Measurements from ENCODE around the gene TAX1BP1. TPM values are rescaled to one million over a fixed set of nuclear protein-coding genes. Genes with fewer than 3 reads are reported as not detected.

Gene TAX1BP1
- total RNA-seq, 1 donor from 2014 or later, result 90.6 TPM

DNA sequence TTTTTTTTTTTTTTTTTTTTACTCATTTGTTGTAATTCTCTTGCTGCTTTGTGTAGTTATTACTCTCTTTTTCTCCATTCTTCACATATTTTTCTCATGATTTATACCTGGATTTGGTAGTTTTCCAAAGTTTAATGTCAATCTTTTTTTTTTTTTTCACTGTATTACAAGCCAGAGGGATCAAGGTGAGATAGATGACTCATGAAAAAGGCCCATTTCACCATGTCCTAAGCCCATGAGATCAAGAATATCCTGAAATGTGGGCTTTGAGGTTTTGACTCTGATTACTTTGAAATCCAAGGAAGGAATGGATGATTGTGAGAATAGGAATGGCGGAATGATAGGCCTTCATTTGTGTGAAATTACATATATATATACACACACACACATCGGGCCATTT lies 31.1 kb downstream of the TAX1BP1 start:
- Mint-ChIP-seq H3K36me3 (ENCODE audit: low read depth) (peaks cover 36% of the 10 kb centered on the region), H3K4me1 (ENCODE audit: low read depth) (peaks cover 2% of the 10 kb centered on the region), H3K27me3 (ENCODE audit: low read depth) (no peaks in the 10 kb centered on the region), H3K9me3 (no peaks in the 10 kb centered on the region), H3K27ac (no peak overlapping the region), H3K4me3 (ENCODE audit: low read depth) (no peak overlapping the region)
- intact Hi-C loops (cut with micrococcal nuclease), result no loop called here
- DNase-seq (ENCODE audit: low spot score), result no peak

DNA sequence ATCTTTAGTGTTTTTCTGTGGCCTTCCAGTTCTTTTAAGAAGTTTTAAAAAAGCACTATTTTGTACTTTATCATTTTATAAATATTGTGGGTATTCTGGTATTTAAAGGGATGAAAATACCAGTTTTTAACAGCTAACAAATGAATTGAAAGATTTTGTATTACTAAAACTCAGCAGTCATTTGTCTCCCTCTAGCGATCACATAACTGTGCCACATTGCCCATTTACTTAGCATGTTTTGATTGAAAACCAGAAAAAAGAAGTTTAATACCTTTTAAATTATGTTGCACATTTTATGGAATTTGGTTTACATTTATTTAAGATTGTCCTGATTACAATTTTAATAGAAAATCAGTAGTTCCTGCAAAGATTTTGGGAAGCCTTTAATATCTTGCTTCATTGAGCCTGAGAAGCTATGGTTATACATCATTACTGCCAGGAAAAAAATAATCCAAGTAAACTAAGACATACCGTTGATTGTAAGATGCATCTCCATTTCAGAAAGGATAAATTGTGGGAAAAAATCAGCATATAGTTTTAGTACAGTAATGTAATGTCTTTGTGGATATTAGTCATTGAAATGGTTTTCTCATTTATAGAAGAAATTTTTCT lies 34.9 kb downstream of the TAX1BP1 start:
- no peak for DNase-seq (ENCODE audit: low spot score)
- Mint-ChIP-seq H3K27me3 (ENCODE audit: low read depth) (no peaks in the 10 kb centered on the region), H3K4me3 (ENCODE audit: low read depth) (no peak overlapping the region), H3K36me3 (ENCODE audit: low read depth) (peaks cover 35% of the 10 kb centered on the region), H3K27ac (no peak overlapping the region), H3K9me3 (no peaks in the 10 kb centered on the region), H3K4me1 (ENCODE audit: low read depth) (no peaks in the 10 kb centered on the region)
- intact Hi-C loops (cut with micrococcal nuclease), result no loop called here

DNA sequence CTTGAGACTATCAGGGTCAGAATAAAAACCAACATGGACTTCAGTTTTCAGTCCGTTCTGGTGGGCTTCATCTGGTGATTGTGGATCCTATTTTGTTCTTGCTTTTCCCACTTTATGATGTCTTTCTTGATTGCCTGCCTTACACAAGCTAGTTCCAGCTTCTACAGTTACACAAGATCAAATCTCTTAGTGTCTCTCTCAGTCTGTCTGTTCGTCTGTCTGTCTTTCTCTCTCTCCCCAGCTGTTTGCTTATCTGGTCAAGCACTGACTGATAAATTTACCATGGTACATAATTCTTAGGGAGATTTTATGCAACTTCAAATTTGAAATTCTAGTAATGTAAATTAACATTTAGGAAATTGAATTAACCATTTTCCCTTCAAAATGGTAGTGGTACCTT lies 35.8 kb downstream of the TAX1BP1 start:
- Mint-ChIP-seq H3K4me1 (ENCODE audit: low read depth) (no peaks in the 10 kb centered on the region), H3K27me3 (ENCODE audit: low read depth) (no peaks in the 10 kb centered on the region), H3K27ac (no peak overlapping the region), H3K4me3 (ENCODE audit: low read depth) (no peak overlapping the region), H3K36me3 (ENCODE audit: low read depth) (peaks cover 31% of the 10 kb centered on the region), H3K9me3 (no peaks in the 10 kb centered on the region)
- no peak for DNase-seq (ENCODE audit: low spot score)
- intact Hi-C loops (cut with micrococcal nuclease), result no loop called here

DNA sequence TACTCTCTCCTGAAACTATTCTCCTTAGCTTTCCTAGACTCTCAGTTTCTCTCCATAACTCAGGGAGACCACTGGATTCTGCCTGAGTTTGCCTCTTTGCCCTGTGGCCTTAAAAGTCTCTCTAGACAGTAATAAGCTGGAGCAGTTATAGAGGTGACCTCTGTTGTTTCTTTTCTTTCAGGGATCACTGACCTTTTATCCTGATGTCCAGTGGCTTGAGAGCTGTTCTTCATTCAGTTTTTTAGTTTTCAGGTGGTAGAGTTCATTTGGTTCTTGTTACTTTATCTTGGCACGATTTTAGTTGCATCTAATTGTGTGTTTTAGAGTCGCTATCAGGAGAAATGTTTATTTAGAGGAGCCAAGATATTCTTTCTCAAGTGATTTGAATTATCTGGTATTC lies 37.7 kb downstream of the TAX1BP1 start:
- Mint-ChIP-seq H3K4me3 (ENCODE audit: low read depth) (no peak overlapping the region), H3K36me3 (ENCODE audit: low read depth) (peaks cover 19% of the 10 kb centered on the region), H3K4me1 (ENCODE audit: low read depth) (peaks cover 3% of the 10 kb centered on the region), H3K27me3 (ENCODE audit: low read depth) (no peaks in the 10 kb centered on the region), H3K9me3 (no peaks in the 10 kb centered on the region), H3K27ac (no peak overlapping the region)
- no peak for DNase-seq (ENCODE audit: low spot score)
- intact Hi-C loops (cut with micrococcal nuclease), result no loop called here

DNA sequence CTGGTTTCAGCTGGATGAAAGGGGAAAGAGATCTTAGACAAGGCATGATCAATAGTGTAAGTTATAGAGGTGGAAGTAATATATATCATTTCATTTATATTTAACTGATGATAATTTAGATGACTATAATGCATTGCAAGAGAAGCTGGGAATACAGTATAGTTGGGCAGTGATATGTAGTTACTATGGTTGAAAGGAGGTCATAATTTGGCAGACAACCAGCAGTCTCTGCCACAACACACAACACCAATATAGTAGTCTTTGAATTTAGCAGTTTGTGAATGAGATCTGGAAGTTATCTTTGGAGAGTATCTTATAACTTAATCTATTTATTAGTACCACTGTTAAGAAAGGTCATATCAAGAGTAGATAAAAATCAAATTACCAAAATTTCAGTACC lies 39.9 kb downstream of the TAX1BP1 start:
- Mint-ChIP-seq H3K4me1 (ENCODE audit: low read depth) (peaks cover 16% of the 10 kb centered on the region), H3K36me3 (ENCODE audit: low read depth) (peaks cover 18% of the 10 kb centered on the region), H3K4me3 (ENCODE audit: low read depth) (no peak overlapping the region), H3K9me3 (no peaks in the 10 kb centered on the region), H3K27ac (no peak overlapping the region), H3K27me3 (ENCODE audit: low read depth) (no peaks in the 10 kb centered on the region)
- intact Hi-C loops (cut with micrococcal nuclease), result loop anchor here (5.0 to 10.0 kb wide), 3 partner anchors 125 to 585 kb away; no protein-coding TSS in a partner anchor
- DNase-seq (ENCODE audit: low spot score), result no peak

DNA sequence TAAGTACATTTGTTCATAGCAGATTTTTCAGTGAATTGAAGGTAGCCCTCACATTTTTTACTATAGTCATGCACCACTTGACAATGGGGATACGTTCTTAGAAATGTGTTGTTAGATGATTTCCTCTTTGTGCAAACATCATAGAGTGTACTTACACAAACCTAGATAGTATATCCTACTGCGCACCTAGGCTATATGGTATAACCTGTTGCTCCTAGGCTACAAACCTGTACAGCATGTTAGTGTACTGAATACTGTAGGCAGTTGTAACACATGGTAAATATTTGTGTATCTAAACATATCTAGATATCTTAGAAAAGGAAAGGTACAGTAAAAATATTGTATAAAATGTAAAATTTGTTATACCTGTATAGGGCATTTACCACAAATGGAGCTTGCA lies 41.2 kb downstream of the TAX1BP1 start:
- no peak overlapping the region for H3K4me3 Mint-ChIP-seq (ENCODE audit: low read depth)
- H3K36me3 Mint-ChIP-seq (ENCODE audit: low read depth), result peaks cover 24% of the 10 kb centered on the region
- H3K27me3 Mint-ChIP-seq (ENCODE audit: low read depth), result no peaks in the 10 kb centered on the region
- peaks cover 16% of the 10 kb centered on the region for H3K4me1 Mint-ChIP-seq (ENCODE audit: low read depth)
- H3K9me3 Mint-ChIP-seq, result no peaks in the 10 kb centered on the region
- intact Hi-C loops (cut with micrococcal nuclease), result loop anchor here (5.0 to 10.0 kb wide), 3 partner anchors 124 to 586 kb away; no protein-coding TSS in a partner anchor
- DNase-seq (ENCODE audit: low spot score), result no peak
- H3K27ac Mint-ChIP-seq, result no peak overlapping the region

DNA sequence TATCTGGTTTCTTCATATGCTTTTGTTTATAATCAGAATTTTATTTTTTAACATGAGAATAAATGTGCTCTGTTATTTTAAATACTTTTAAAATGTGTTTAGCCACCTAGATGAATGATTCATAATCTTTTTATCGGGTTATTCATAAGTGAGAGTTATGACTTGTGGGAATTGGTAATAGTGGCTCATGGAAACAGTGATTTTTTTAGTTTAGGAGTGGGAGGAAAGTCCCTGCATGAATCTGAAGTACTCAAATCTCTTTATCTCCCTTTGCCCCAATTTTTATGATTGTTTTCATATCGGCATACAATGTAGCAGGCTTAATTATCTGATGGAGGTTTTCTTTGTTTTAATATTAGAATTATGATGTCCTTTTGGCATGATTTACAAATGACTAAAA lies 42.9 kb downstream of the TAX1BP1 start:
- Mint-ChIP-seq H3K36me3 (ENCODE audit: low read depth) (peaks cover 36% of the 10 kb centered on the region), H3K27me3 (ENCODE audit: low read depth) (no peaks in the 10 kb centered on the region), H3K27ac (no peak overlapping the region), H3K4me3 (ENCODE audit: low read depth) (no peak overlapping the region), H3K4me1 (ENCODE audit: low read depth) (peaks cover 16% of the 10 kb centered on the region), H3K9me3 (no peaks in the 10 kb centered on the region)
- no peak for DNase-seq (ENCODE audit: low spot score)
- intact Hi-C loops (cut with micrococcal nuclease), result loop anchor here (2.0 to 10.0 kb wide), 5 partner anchors 42 to 588 kb away; partner anchors contain the start of genes HIBADH and TAX1BP1

DNA sequence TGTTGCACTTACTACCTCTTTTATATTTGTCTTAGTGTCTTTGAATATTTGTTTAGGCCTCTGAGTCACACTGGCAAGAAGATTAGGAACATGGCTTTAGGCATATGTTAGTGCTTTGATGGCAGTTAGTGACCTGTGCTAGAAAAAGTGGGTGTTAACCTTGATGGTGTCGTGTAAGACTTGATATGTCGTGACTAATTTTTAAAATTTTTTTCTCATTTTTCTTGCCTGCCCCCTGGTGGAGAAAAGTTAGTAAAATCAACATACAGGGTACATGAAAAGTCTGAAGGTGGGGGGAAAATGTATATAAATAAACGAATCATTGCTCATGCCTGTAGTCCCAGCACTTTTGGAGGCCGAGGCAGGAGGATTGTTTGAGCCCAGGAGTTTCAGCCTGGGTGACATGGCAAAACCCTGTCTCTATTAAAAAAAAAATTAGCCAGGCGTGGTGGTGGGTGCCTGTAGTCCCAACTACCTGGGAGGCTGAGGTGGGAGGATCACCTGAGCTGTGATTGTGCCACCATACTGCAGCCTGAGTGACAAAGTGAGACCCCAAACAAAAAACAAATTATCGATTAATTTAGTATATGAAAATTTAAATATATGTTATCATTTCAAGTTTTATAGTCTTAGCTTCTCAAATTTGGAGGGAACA lies 44.6 kb downstream of the TAX1BP1 start:
- no peaks in the 10 kb centered on the region for H3K9me3 Mint-ChIP-seq
- H3K27me3 Mint-ChIP-seq (ENCODE audit: low read depth), result no peaks in the 10 kb centered on the region
- intact Hi-C loops (cut with micrococcal nuclease), result loop anchor here (5.0 to 10.0 kb wide), 3 partner anchors 120 to 590 kb away; no protein-coding TSS in a partner anchor
- no peak overlapping the region for H3K4me3 Mint-ChIP-seq (ENCODE audit: low read depth)
- H3K36me3 Mint-ChIP-seq (ENCODE audit: low read depth), result peaks cover 45% of the 10 kb centered on the region
- no peak overlapping the region for H3K27ac Mint-ChIP-seq
- H3K4me1 Mint-ChIP-seq (ENCODE audit: low read depth), result peaks cover 18% of the 10 kb centered on the region
- no peak for DNase-seq (ENCODE audit: low spot score)

DNA sequence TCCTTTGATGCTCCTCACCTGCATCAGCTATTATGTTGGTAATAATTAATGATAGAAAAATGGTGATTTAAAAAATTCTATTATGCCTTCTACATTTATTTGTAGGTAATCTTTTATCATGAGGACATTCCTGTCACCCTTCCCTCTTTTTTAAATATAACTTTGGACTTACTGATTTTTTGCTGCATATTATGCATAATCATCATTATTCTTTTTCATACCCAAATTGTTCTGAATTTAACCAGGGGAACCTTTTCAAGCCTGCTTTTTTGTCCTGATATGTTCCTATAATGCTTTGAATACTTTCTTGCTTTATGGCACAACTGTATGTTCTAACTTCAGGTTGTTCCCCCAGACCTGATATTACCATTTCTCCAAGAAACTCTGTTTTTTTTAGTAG lies 48.5 kb downstream of the TAX1BP1 start:
- Mint-ChIP-seq H3K4me3 (ENCODE audit: low read depth) (no peak overlapping the region), H3K27me3 (ENCODE audit: low read depth) (no peaks in the 10 kb centered on the region), H3K36me3 (ENCODE audit: low read depth) (peaks cover 56% of the 10 kb centered on the region), H3K9me3 (no peaks in the 10 kb centered on the region), H3K27ac (no peak overlapping the region), H3K4me1 (ENCODE audit: low read depth) (peaks cover 7% of the 10 kb centered on the region)
- DNase-seq (ENCODE audit: low spot score), result no peak
- intact Hi-C loops (cut with micrococcal nuclease), result loop anchor here (10.0 kb wide), 2 partner anchors 116 to 594 kb away; no protein-coding TSS in a partner anchor

DNA sequence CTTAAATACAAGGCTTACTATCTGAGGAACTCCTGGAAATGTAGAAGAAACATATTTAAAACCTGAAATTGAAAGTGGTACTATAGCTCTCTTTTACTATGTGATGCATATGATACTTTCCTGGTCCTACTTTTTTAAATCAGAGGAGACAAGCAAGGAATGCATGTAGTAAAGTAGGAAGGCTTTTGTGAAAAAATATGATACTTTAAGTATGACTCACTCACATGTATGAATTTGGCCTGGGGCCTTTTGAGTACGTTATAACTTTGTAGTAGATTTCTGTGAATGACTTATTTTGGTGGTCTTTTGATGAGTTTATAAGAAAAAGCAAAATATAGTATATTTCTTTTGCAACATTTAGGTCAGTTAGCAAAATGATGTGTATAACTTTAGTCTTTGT lies 53.8 kb downstream of the TAX1BP1 start:
- H3K27me3 Mint-ChIP-seq (ENCODE audit: low read depth), result no peaks in the 10 kb centered on the region
- intact Hi-C loops (cut with micrococcal nuclease), result no loop called here
- H3K27ac Mint-ChIP-seq, result no peak overlapping the region
- H3K36me3 Mint-ChIP-seq (ENCODE audit: low read depth), result peaks cover 52% of the 10 kb centered on the region
- no peak overlapping the region for H3K4me3 Mint-ChIP-seq (ENCODE audit: low read depth)
- DNase-seq (ENCODE audit: low spot score), result no peak
- H3K4me1 Mint-ChIP-seq (ENCODE audit: low read depth), result peaks cover 2% of the 10 kb centered on the region
- H3K9me3 Mint-ChIP-seq, result no peaks in the 10 kb centered on the region

DNA sequence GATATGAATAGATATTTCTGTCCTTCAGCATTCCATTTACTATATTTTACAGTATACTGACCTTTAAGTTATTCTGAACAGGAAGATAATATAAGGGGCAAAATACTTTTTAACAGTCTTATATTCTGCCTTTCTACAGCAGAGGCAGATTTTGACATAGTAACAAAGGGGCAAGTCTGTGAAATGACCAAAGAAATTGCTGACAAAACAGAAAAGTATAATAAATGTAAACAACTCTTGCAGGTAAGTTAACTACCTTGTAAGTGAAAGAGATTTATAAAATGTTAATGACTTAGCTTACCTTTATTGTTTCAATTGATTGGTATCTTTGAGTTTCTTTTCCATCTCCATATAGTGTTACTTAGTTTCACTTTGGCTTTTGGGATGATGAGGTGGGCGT lies 56.0 kb downstream of the TAX1BP1 start:
- no peaks in the 10 kb centered on the region for H3K27me3 Mint-ChIP-seq (ENCODE audit: low read depth)
- intact Hi-C loops (cut with micrococcal nuclease), result no loop called here
- no peaks in the 10 kb centered on the region for H3K9me3 Mint-ChIP-seq
- peaks cover 52% of the 10 kb centered on the region for H3K36me3 Mint-ChIP-seq (ENCODE audit: low read depth)
- no peak overlapping the region for H3K27ac Mint-ChIP-seq
- no peaks in the 10 kb centered on the region for H3K4me1 Mint-ChIP-seq (ENCODE audit: low read depth)
- no peak for DNase-seq (ENCODE audit: low spot score)
- H3K4me3 Mint-ChIP-seq (ENCODE audit: low read depth), result no peak overlapping the region

DNA sequence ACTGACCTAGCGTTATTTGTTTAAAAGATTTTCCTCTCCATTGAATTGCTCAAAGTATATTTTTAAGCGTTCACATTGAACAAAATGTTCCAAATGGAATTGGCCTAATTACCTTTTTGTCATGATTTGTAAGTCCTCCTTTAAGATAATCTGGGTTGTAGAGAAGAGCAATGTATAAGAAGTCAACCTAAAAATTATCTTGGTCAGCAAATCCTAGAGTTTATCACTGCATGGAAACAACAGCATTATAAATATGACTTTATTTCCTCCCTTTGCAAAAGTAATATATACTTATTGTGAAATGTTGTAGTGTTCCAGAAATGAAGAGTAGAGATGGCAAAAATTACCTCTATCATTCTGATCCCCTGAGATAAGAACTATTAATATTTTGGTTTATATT lies 59.2 kb downstream of the TAX1BP1 start:
- no peaks in the 10 kb centered on the region for H3K9me3 Mint-ChIP-seq

DNA sequence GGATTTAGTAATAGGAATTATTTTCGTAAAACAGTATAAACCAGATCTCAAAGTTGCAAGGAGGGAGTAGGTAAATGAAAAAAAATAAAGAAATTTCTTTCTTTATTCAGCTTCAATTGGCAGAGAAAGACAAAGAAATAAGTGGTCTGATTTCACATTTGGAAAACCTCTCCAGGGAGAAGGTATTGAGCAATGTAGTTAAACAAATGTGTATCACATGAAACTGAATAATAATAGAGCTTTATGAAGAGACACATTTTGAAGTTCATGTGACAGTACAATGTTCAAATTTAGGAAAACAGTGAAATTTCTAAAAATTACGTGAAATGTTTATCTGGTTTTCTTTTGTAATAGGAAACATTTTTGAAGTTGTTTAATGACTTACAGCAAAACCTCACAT lies 63.0 kb downstream of the TAX1BP1 start:
- Mint-ChIP-seq H3K9me3 (no peaks in the 10 kb centered on the region), H3K27me3 (ENCODE audit: low read depth) (no peaks in the 10 kb centered on the region), H3K36me3 (ENCODE audit: low read depth) (peaks cover 27% of the 10 kb centered on the region), H3K27ac (no peak overlapping the region), H3K4me1 (ENCODE audit: low read depth) (no peaks in the 10 kb centered on the region), H3K4me3 (ENCODE audit: low read depth) (no peak overlapping the region)
- intact Hi-C loops (cut with micrococcal nuclease), result no loop called here
- DNase-seq (ENCODE audit: low spot score), result no peak

More for the DNA sequence above, 59.2 kb downstream of the TAX1BP1 start:
- H3K36me3 Mint-ChIP-seq (ENCODE audit: low read depth), result peaks cover 43% of the 10 kb centered on the region
- H3K27ac Mint-ChIP-seq, result no peak overlapping the region
- DNase-seq (ENCODE audit: low spot score), result no peak
- no peak overlapping the region for H3K4me3 Mint-ChIP-seq (ENCODE audit: low read depth)
- H3K27me3 Mint-ChIP-seq (ENCODE audit: low read depth), result no peaks in the 10 kb centered on the region
- intact Hi-C loops (cut with micrococcal nuclease), result no loop called here
- H3K4me1 Mint-ChIP-seq (ENCODE audit: low read depth), result no peaks in the 10 kb centered on the region

All from activated T-helper 2 cell treated with anti-CD3 and anti-CD28 coated beads, Interferon-gamma antibody, Interleukin-2, Interleukin-4, amounts not matched to agents 10 μg/mL and 5 μg/mL and 100 μg/mL, durations not matched to agents 14 hours and 24 hours and 36 hours (primary cell).